Left ventricle myocardium inferior (tissue), 1 donor: Measurements from ENCODE around the gene TMEM132A. TPM values are rescaled to one million over a fixed set of nuclear protein-coding genes. Genes with fewer than 3 reads are reported as not detected.
A peak's percentile ranks its signal among the peaks of the same experiment; 100 is the strongest.

Experiments
- DNase-seq: peaks from one replicate; pipeline ENCODE4 v3.0.0-alpha.2; 2020
- H3K27ac ChIP-seq: fragments of 200-600 bp; replicated peaks from 2 replicates; pipeline ENCODE4 v1.8.0; 2021
- H3K27me3 ChIP-seq: fragments of 200-600 bp; 2 replicates; pipeline ENCODE4 v1.8.0; 2021; ENCODE audit warnings: low read depth
- H3K36me3 ChIP-seq: fragments of 200-600 bp; 2 replicates; pipeline ENCODE4 v1.8.0; 2021
- H3K4me1 ChIP-seq: fragments of 200-600 bp; 2 replicates; pipeline ENCODE4 v1.8.0; 2021
- H3K4me3 ChIP-seq: fragments of 200-600 bp; 2 replicates; pipeline ENCODE4 v1.8.0; 2021; ENCODE audit warnings: mild to moderate bottlenecking, moderate library complexity
- H3K9me3 ChIP-seq: fragments of 200-600 bp; replicated peaks from 2 replicates; pipeline ENCODE4 v1.8.0; 2021
- intact Hi-C: fragments of 100-400 bp; cut with micrococcal nuclease; formaldehyde crosslinking; loops from one replicate; pipeline ENCODE4 v1.11.0; 2022
- total RNA-seq: library from RNA; stranded (reverse); fragmentation: NEBNext Ultra II Directional; extraction: Animal tissue kit (Norgen Biotek cat#: 25700); gene quantifications from one replicate; pipeline ENCODE4 v1.2.1, GENCODE V29; 2021
- TF ChIP-seq, protein P1 (sequence below): fragments of 200-600 bp; IDR thresholded peaks from 2 replicates; pipeline ENCODE4 v1.8.0; 2021; ENCODE audit warnings: antibody characterized with exemption, mild to moderate bottlenecking, borderline replicate concordance
- donor health status: DM: no; HTN: yes; CAD: no; lungs with severe emphysema.

Gene TMEM132A
- total RNA-seq, 1 donor from 2014 or later = 6.4 TPM

- intact Hi-C loops = no loop called here
- H3K36me3 ChIP-seq = peaks cover 39% of the 10 kb centered on the region
- H3K4me1 ChIP-seq = peaks cover 59% of the 10 kb centered on the region
- DNase-seq = no peak
- no peak overlapping the region for H3K4me3 ChIP-seq
- H3K27ac ChIP-seq = no peak overlapping the region
- H3K9me3 ChIP-seq = no peaks in the 10 kb centered on the region
- TF ChIP-seq, protein P1, sequence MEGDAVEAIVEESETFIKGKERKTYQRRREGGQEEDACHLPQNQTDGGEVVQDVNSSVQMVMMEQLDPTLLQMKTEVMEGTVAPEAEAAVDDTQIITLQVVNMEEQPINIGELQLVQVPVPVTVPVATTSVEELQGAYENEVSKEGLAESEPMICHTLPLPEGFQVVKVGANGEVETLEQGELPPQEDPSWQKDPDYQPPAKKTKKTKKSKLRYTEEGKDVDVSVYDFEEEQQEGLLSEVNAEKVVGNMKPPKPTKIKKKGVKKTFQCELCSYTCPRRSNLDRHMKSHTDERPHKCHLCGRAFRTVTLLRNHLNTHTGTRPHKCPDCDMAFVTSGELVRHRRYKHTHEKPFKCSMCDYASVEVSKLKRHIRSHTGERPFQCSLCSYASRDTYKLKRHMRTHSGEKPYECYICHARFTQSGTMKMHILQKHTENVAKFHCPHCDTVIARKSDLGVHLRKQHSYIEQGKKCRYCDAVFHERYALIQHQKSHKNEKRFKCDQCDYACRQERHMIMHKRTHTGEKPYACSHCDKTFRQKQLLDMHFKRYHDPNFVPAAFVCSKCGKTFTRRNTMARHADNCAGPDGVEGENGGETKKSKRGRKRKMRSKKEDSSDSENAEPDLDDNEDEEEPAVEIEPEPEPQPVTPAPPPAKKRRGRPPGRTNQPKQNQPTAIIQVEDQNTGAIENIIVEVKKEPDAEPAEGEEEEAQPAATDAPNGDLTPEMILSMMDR = no peak
- peaks cover 17% of the 10 kb centered on the region for H3K27me3 ChIP-seq
Observed at GRCh38 chr11:60921777-60922335, 2.4 kb upstream of the TMEM132A start.

GRCh38 chr11:60922906-60923305 is 1.4 kb upstream of the TMEM132A start:
- peaks cover 49% of the 10 kb centered on the region for H3K4me1 ChIP-seq
- TF ChIP-seq, protein P1 = no peak
- H3K27me3 ChIP-seq = peaks cover 28% of the 10 kb centered on the region
- no peaks in the 10 kb centered on the region for H3K9me3 ChIP-seq
- no peak overlapping the region for H3K27ac ChIP-seq
- no peak for DNase-seq
- intact Hi-C loops = no loop called here
- H3K4me3 ChIP-seq = no peak overlapping the region
- peaks cover 39% of the 10 kb centered on the region for H3K36me3 ChIP-seq

GRCh38 chr11:60923326-60923725 is 934 bp upstream of the TMEM132A start:
- Histone ChIP-seq H3K36me3 (peaks cover 39% of the 10 kb centered on the region), H3K4me1 (peaks cover 45% of the 10 kb centered on the region), H3K4me3 (no peak overlapping the region), H3K27me3 (peaks cover 28% of the 10 kb centered on the region), H3K9me3 (no peaks in the 10 kb centered on the region), H3K27ac (no peak overlapping the region)
- no peak for DNase-seq
- TF ChIP-seq, protein P1 = no peak
- intact Hi-C loops = no loop called here

- DNase-seq = no peak
- Histone ChIP-seq H3K27ac (no peak overlapping the region), H3K27me3 (peaks cover 28% of the 10 kb centered on the region), H3K9me3 (no peaks in the 10 kb centered on the region), H3K4me3 (peak overlapping the region; percentile 78), H3K36me3 (peaks cover 39% of the 10 kb centered on the region), H3K4me1 (peaks cover 40% of the 10 kb centered on the region)
- intact Hi-C loops = no loop called here
- TF ChIP-seq, protein P1 = no peak
Observed at GRCh38 chr11:60923800-60924109, 505 bp upstream of the TMEM132A start.

GRCh38 chr11:60924906-60925853 is 920 bp downstream of the TMEM132A start:
- H3K4me1 ChIP-seq = peaks cover 26% of the 10 kb centered on the region
- TF ChIP-seq, protein P1 = no peak
- H3K27me3 ChIP-seq = peaks cover 28% of the 10 kb centered on the region
- peak overlapping the region; percentile 78 for H3K4me3 ChIP-seq
- intact Hi-C loops = no loop called here
- H3K36me3 ChIP-seq = peaks cover 31% of the 10 kb centered on the region
- DNase-seq = no peak
- H3K27ac ChIP-seq = peak overlapping the region; percentile 54
- no peaks in the 10 kb centered on the region for H3K9me3 ChIP-seq
